Activated T-cell treated with anti-CD3 and anti-CD28 coated beads for 24 hours (primary cell): ENCODE measurements around the gene ZC3H15.

ENCODE experiments used
- DNase-seq: peaks from one replicate; pipeline ENCODE4 v3.0.0-alpha.2; 2020; ENCODE audit warnings: low read depth

ZC3H15 gene

GRCh38 chr2:186543561-186544131, 57.6 kb downstream of the ZC3H15 start:
- no peak for DNase-seq

GRCh38 chr2:186544255-186544675, 58.2 kb downstream of the ZC3H15 start:
- DNase-seq, result no peak

- no peak for DNase-seq
Measured at GRCh38 chr2:186546846-186547245, 60.8 kb downstream of the ZC3H15 start.

- no peak for DNase-seq
Measured at GRCh38 chr2:186551323-186552050, 65.4 kb downstream of the ZC3H15 start.

- no peak for DNase-seq
Measured at GRCh38 chr2:186554429-186554828, 68.4 kb downstream of the ZC3H15 start.

GRCh38 chr2:186554850-186555671, 69.0 kb downstream of the ZC3H15 start:
- no peak for DNase-seq

- no peak for DNase-seq
Measured at GRCh38 chr2:186558512-186559276, 72.6 kb downstream of the ZC3H15 start.
